Heart left ventricle (tissue), 13 donors: ENCODE data around the gene TIMM17A.

Experiments used
- CTCF ChIP-seq, 12 donors: fragments of 200-600 bp; sonication (generic) in 4 of 12; IDR thresholded peaks; one replicate each; pipeline versions ENCODE4 v1.5.0 to v1.8.0; 2018 to 2022; ENCODE audit warnings: antibody characterized with exemption in 12 of 12, mild to moderate bottlenecking in 5 of 12
- POLR2A ChIP-seq, 2 donors: fragments of 450-650 bp; IDR thresholded peaks; one replicate each; pipeline ENCODE4 v1.6.1; 2017; ENCODE audit warnings: antibody characterized with exemption in 2 of 2, mild to moderate bottlenecking in 2 of 2, moderate library complexity in 2 of 2
- donor health status: ischemic (EF 13 %, LVEDD 7.1; RV severe dilation, severe dysfunction).
- donor health status: DM: no; HTN: yes; CAD: no.
- donor health status: DM: no; HTN: no; CAD: no.
- donor health status: ischemic (EF 25% LVEDD 6.9; RV normal size, moderate dysfunction).
- donor health status: ischemic (EF 25% LVEDD 5.7; RV mildly dilated, moderate dysfunction).
- donor health status: ischemic (EF 35%, LVEDD 5.7; RV mildly dilated, moderate dysfunction).
- donor health status: nonischemic (EF 11% LVEDD 7.7; RV severe dilation, severe dysfunction).
- donor health status: DM: yes; HTN: yes; CAD: no.
- donor health status: PGD.
- donor health status: ischemic (EF 29% LVEDD 5.4; RV normal size, mild dysfunction).
- donor health status: nonischemic (EF 23%, LVEDD 6.1; RV moderate dilation, normal function).

- TF ChIP-seq CTCF (IDR thresholded peaks at IDR 0.05) (no peak), POLR2A (IDR thresholded peaks at IDR 0.05) (no peak)
Observed at GRCh38 chr1:201928266-201928665, 27.0 kb upstream of the TIMM17A start.
